ENCODE results near the gene SAGE1. TPM values are rescaled to one million over a fixed set of nuclear protein-coding genes. Genes with fewer than 3 reads are reported as not detected.
"Not testable (repeated sequence)": the region's sequence is repeated elsewhere in the genome, so short reads cannot be mapped to it uniquely, and the experiment has no call there.

Gene SAGE1, protein sequence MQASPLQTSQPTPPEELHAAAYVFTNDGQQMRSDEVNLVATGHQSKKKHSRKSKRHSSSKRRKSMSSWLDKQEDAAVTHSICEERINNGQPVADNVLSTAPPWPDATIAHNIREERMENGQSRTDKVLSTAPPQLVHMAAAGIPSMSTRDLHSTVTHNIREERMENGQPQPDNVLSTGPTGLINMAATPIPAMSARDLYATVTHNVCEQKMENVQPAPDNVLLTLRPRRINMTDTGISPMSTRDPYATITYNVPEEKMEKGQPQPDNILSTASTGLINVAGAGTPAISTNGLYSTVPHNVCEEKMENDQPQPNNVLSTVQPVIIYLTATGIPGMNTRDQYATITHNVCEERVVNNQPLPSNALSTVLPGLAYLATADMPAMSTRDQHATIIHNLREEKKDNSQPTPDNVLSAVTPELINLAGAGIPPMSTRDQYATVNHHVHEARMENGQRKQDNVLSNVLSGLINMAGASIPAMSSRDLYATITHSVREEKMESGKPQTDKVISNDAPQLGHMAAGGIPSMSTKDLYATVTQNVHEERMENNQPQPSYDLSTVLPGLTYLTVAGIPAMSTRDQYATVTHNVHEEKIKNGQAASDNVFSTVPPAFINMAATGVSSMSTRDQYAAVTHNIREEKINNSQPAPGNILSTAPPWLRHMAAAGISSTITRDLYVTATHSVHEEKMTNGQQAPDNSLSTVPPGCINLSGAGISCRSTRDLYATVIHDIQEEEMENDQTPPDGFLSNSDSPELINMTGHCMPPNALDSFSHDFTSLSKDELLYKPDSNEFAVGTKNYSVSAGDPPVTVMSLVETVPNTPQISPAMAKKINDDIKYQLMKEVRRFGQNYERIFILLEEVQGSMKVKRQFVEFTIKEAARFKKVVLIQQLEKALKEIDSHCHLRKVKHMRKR
- not detected for polyA plus RNA-seq (2013, experiment 1 of 2; ENCODE audit: insufficient read length)
- not detected for polyA plus RNA-seq (2013, experiment 2 of 2; ENCODE audit: insufficient read length)

DNA sequence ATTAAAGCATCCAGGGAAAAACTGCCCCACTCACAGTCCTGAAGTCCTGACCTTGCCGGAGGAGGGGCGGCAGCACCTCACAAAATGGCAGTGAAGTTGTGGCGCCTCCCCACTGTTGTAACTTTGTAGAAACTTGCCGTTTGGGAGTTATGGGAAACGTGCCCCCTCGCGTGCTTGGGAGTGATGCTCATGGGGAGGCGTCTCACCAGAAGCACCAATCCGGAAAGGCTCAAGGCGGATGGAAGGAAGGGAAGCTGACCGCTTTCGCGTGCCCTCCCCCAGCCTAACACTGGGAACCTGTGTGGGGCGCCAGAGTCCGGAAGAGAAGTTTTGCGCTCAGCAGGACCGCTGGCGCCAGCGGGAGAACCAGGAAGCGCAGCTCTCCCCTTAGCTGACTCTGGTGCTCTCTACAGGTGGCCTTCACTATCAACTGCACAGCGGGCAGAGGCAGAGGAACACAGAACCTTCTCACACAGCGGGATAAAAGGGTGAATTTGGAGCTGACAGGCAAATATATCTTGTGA, at the start of gene SAGE1, which contains the start of gene CT45A10:
TSS of gene SAGE1 (plus strand) at position 423 of the 524 bp plus-strand sequence. CDS start 2,527 bp downstream, outside the sequence.
TSS of gene CT45A10 (minus strand) at position 151 of the 524 bp plus-strand sequence. CDS start 8,100 bp downstream, outside the sequence.
- no peak for DNase-seq

- DNase-seq, result not testable (repeated sequence)
Measured at GRCh38 chrX:135854438-135854837, 39.1 kb upstream of the SAGE1 start, which contains the start of gene CT45A8. Gene CT45A8 (minus strand): TSS chrX:135854538. CDS start chrX:135850783, 3,755 bp downstream.

- DNase-seq, result not testable (repeated sequence)
Measured at GRCh38 chrX:135871712-135872111, 21.8 kb upstream of the SAGE1 start, which contains the start of gene CT45A9. Gene CT45A9 (minus strand): TSS chrX:135871812. CDS start chrX:135868061, 3,751 bp downstream.

- DNase-seq, result not testable (repeated sequence)
Measured at GRCh38 chrX:135882741-135883140, 10.8 kb upstream of the SAGE1 start.

GRCh38 chrX:135888230-135888629, 5.3 kb upstream of the SAGE1 start:
- DNase-seq, result not testable (repeated sequence)

- DNase-seq, result not testable (repeated sequence)
Measured at GRCh38 chrX:135888976-135889375, 4.5 kb upstream of the SAGE1 start.

GRCh38 chrX:135890087-135890585, 3.4 kb upstream of the SAGE1 start:
- DNase-seq, result no peak

GRCh38 chrX:135892781-135893180, 735 bp upstream of the SAGE1 start:
- DNase-seq, result no peak

- no peak for DNase-seq
Measured at GRCh38 chrX:135910251-135910650, 16.7 kb downstream of the SAGE1 start.

DNA sequence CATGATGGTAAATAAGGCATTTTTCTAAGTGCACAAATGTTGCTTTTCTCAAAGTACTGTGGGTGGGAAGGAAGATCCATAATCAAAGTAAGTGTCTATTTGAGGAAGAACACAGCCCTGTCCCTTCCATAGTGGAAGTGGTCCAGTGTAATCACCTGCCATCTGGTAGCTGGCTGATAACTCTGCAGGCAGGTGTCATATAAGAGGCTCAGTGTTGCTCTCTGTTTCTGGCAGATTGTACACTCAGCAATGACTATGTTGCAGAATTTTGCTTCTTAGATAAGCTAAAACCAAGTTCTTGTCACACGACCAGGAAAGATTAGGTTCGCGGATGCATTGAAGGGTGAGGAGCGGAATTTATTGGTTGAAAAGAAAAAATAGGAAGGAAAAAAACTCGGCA, 20.9 kb downstream of the SAGE1 start:
- no peak for DNase-seq

- not testable (repeated sequence) for DNase-seq
Measured at GRCh38 chrX:135920516-135920915, 27.0 kb downstream of the SAGE1 start.

DNA sequence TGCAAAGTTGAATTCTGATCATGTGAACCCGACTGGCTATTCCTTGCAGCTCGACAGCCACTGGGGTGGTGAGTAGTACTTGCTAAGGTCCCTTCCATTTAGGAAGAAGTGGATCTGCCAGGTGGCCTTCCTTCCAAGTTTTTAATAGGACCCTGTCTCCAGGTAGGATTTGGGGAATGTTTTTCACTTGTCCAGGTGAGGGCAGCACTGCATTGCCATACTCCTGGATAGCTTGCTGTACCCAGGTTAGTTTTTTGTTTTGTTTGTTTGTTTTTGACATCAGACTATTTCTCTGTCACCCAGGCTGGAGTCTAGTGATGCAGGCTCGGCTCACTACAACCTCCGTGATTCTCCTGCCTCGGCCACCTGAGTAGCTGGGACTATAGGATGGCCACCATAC, 29.8 kb downstream of the SAGE1 start:
- DNase-seq, result no peak

DNA sequence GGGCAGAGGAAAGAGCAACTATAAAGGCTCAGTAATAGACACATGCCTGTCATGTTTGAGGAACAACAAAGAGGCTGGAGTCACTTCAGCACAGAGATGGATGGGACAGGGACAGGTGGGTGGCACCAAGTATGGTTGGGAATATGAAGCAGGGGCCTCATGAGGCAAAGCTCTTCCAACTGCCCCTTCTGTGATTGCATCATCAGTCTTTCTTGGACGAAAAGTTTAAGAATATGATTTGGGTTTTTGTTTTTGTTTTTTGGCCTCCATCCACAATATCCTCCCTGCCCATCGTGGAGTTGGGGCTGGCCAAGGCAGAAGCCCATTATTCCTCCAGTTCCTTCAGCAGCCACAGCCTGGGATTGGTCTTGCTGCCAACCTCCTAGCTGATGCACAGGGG, 34.4 kb downstream of the SAGE1 start:
- DNase-seq, result no peak

GRCh38 chrX:135931644-135932487, 38.4 kb downstream of the SAGE1 start:
- DNase-seq, result peak; percentile 24

DNA sequence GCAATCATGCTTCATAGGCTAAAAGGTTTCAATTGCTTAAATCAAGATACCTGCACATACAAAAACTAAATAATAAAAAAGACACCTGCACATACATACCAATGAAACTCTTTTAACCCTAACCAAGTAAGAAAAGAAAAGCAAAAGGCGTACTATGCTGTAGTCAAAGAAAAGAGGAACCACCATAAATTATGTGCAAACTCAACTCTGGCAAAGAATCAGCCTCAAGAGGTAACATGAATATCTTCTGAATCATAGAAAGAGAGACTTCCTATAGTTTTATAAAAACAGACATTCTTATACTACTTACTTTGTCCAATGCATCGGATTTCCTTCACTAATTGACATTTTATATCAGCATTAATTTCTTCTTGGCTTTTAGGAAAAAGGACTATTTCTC, 51.0 kb downstream of the SAGE1 start:
- no peak for DNase-seq

DNA sequence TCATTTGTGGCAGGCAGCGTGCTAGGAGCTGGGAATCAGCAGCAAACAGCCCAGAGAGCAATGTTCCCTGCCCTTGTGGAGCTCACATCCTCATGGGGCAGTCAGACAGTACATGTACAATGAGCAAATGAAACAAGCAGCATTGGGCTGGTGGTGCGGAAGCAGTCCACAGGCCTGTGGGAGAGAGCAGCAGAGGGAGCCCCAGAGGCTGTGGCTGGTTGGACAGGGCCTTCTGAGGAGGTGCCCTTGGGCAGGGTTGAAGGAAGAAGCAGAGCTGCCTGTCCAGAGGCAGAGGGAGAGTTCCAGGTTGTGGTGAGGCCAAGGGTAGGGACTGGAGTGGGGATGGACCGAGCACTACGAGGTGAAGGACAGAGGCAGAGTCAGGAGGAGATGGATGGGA, 57.8 kb downstream of the SAGE1 start:
- no peak for DNase-seq
